Esophagus squamous epithelium (tissue), 4 donors: ENCODE results near the gene HCFC2.

ENCODE experiments used
- CTCF ChIP-seq, 6 experiments: fragments of 450-650 bp in 4 of 6; fragments of 200-600 bp in 2 of 6; sonication (generic) in 2 of 6; IDR thresholded peaks; one replicate each; pipeline ENCODE4 v1.5.1; 2016 to 2019; ENCODE audit warnings: antibody characterized with exemption in 6 of 6, mild to moderate bottlenecking in 4 of 6, moderate library complexity in 4 of 6
- POLR2A ChIP-seq, 4 donors: fragments of 450-650 bp; IDR thresholded peaks; one replicate each; pipeline ENCODE4 v1.6.1; 2017; ENCODE audit warnings: antibody characterized with exemption in 4 of 4, mild to moderate bottlenecking in 4 of 4, moderate library complexity in 3 of 4

DNA sequence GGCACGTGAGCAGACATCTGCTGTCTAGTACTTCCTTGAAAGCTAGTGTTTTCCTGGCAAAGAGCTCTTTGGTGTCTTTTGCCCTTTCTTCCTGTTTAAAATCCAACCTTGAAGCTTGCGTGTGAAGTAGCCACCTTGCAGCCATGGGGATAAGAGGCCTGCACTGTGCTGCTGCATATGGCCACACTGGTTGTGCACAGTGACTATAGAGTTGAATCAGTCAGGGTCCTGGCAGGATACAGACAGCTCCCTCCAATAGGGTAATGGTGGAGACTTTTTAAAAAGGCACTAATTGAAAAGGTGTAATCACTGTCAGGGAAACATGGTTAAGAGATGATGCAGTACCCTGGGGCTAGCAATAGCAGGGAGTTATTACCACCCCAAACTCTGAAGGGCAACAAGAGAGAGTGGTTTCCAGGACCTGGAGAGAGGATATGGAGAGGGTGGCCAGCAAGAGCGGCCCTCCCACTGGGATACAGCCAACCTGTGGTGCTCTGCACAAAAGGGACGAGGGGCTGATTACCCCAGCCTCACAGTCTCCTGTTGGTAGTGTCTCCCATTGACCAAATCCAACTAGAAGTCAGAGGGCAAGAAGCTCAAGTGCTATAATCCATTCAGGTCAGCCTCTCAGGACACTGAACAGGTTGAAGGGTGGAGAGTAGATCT lies 9.5 kb upstream of the HCFC2 start:
- TF ChIP-seq CTCF (IDR thresholded peaks at IDR 0.05) (no peak), POLR2A (IDR thresholded peaks at IDR 0.05) (no peak)
